Cardiac muscle cell (in vitro differentiated cells and primary cell): ENCODE data around the gene PRDM4. TPM values are rescaled to one million over a fixed set of nuclear protein-coding genes. Genes with fewer than 3 reads are reported as not detected.

Experiments
- DNase-seq, 2 donors: peaks; one replicate each; pipeline versions ENCODE4 v3.0.0 to v3.0.0-alpha.2; 2010 to 2017; ENCODE audit warnings: low read depth in 1 of 2, low spot score in 1 of 2
- H3K27ac ChIP-seq: fragments of 200-600 bp; sonication (generic); 2 replicates; pipeline ENCODE4 v1.5.1; 2016
- H3K27me3 ChIP-seq: fragments of 200-600 bp; sonication (generic); 2 replicates; pipeline ENCODE4 v1.6.0; 2016; ENCODE audit warnings: control low read depth
- H3K36me3 ChIP-seq: fragments of 200-600 bp; sonication (generic); 2 replicates; pipeline ENCODE4 v1.5.1; 2016; ENCODE audit warnings: control low read depth
- H3K4me1 ChIP-seq: fragments of 200-600 bp; sonication (generic); 2 replicates; pipeline ENCODE4 v1.8.1; 2017; ENCODE audit warnings: low read depth, mild to moderate bottlenecking, mixed run types
- H3K4me3 ChIP-seq: fragments of 200-600 bp; sonication (generic); 2 replicates; pipeline ENCODE4 v1.5.1; 2016; ENCODE audit warnings: mild to moderate bottlenecking
- H3K9me3 ChIP-seq: fragments of 200-600 bp; sonication (generic); 2 replicates; pipeline ENCODE4 v1.5.1; 2017; ENCODE audit warnings: low read depth, mild to moderate bottlenecking, control low read depth
- CTCF ChIP-seq: IDR thresholded peaks from 2 replicates; pipeline ENCODE4 v1.5.1; 2012; ENCODE audit warnings: low read depth, mild to moderate bottlenecking, low read length
- polyA plus RNA-seq: library from polyadenylated mRNA; unstranded; fragments of >200 nt; fragmentation: Nextera tagmentation; extraction: Ambion mirVana; gene quantifications from 2 replicates; pipeline ENCODE4 v1.2.1, GENCODE V29; 2016
- total RNA-seq: library from RNA; depleted of rRNA; stranded (reverse); fragments of >200 nt; gene quantifications from 2 replicates; pipeline ENCODE4 v1.2.3, GENCODE V29; 2016

Gene PRDM4
- total and polyA plus RNA-seq, 2 experiments from 2014 or later = 10.2 to 21.0 TPM

- Histone ChIP-seq H3K4me1 (no peaks in the 10 kb centered on the region), H3K9me3 (no peaks in the 10 kb centered on the region), H3K36me3 (no peaks in the 10 kb centered on the region), H3K27ac (no peak overlapping the region), H3K27me3 (peaks cover 25% of the 10 kb centered on the region), H3K4me3 (no peak overlapping the region)
- TF ChIP-seq CTCF = no peak
- DNase-seq = no peak
Observed at GRCh38 chr12:107783406-107784376, 22.8 kb upstream of the PRDM4 start.

- Histone ChIP-seq H3K9me3 (no peaks in the 10 kb centered on the region), H3K36me3 (no peaks in the 10 kb centered on the region), H3K4me3 (no peak overlapping the region), H3K27ac (no peak overlapping the region), H3K4me1 (no peaks in the 10 kb centered on the region), H3K27me3 (peaks cover 41% of the 10 kb centered on the region)
- no peak for DNase-seq
- TF ChIP-seq CTCF = no peak
Observed at GRCh38 chr12:107782067-107782466, 21.1 kb upstream of the PRDM4 start.

GRCh38 chr12:107780298-107780697 is 19.4 kb upstream of the PRDM4 start:
- Histone ChIP-seq H3K27ac (no peak overlapping the region), H3K27me3 (peaks cover 59% of the 10 kb centered on the region), H3K4me1 (no peaks in the 10 kb centered on the region), H3K9me3 (no peaks in the 10 kb centered on the region), H3K36me3 (no peaks in the 10 kb centered on the region), H3K4me3 (no peak overlapping the region)
- no peak for DNase-seq
- TF ChIP-seq CTCF = no peak

GRCh38 chr12:107779077-107779831 is 18.3 kb upstream of the PRDM4 start:
- peaks cover 69% of the 10 kb centered on the region for H3K27me3 ChIP-seq

More at GRCh38 chr12:107779077-107779831, 18.3 kb upstream of the PRDM4 start:
- no peak for TF ChIP-seq CTCF
- H3K9me3 ChIP-seq = no peaks in the 10 kb centered on the region
- no peak overlapping the region for H3K4me3 ChIP-seq
- no peak for DNase-seq
- H3K4me1 ChIP-seq = no peaks in the 10 kb centered on the region
- no peaks in the 10 kb centered on the region for H3K36me3 ChIP-seq
- no peak overlapping the region for H3K27ac ChIP-seq
